Measurements from ENCODE around the gene SNX11. TPM values are rescaled to one million over a fixed set of nuclear protein-coding genes. Genes with fewer than 3 reads are reported as not detected.
A peak's percentile ranks its signal among the peaks of the same experiment; 100 is the strongest.

The SNX11 gene
- total and polyA plus RNA-seq, 9 of the 15 experiments (the other 6 are each of a cell fraction or from before 2014, with no cell fraction given): 12.4 to 24.0 (median 16.8) TPM

DNA sequence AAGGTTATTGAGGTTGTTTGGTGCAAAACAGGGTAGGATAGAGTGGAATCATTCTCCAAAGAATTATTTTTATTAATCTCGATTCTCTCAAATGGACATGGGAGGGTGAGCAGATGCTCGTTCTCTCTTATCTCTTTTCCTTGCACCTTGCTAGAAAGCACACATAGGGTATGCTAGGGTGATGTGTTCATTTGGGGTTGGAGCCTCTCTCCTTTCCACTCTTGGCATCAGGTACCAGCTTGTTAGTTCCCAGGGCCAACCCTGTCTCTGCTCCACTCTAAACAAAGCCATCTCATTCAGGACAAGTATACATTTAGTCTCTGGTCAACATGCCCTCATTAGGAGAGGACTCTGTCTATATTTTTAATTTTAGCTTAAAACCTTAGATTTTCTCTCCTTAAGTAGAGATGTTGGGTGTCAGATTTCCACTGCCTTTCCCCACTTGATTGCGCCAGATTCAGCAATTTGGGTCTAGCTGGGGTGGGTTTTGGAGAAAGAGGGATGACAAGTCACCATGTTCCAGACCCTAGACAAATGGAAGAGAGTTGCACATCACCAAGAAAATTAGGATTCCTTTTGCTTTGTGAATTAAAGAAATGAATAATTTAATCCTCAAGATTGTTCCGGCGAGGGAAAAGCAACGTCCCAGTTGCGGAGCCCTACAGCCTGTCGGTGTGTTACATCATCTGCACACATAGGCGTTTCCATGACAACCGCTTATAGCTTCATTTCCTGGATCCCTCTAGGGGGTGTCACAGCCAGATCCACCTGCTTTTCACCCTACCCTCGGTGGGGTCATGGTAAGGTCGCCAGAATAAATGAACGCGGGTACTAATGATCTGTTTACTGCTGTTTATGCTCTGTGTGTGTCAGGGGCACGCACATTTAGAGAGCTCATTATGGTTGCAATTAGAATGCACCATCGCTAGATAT, 41.6 kb downstream of the SNX11 start (continued):
- no peak for TF ChIP-seq THRAP3 (IDR thresholded peaks at IDR 0.05; ENCODE audit: borderline replicate concordance)
- TF ChIP-seq TRIM24 (IDR thresholded peaks at IDR 0.05): peak; percentile 49 to 55; a peak in 2 of 4 replicates
- no peak for TF ChIP-seq SP2 (IDR thresholded peaks at IDR 0.05; ENCODE audit: extremely low read depth, low read depth, low read length, poor library complexity, severe bottlenecking)
- peak; percentile 91; the same call in 1 of the 2 replicates for TF ChIP-seq BMI1 (IDR thresholded peaks at IDR 0.05; ENCODE audit: low read length)
- no peak for TF ChIP-seq SMAD2 (IDR thresholded peaks at IDR 0.05; ENCODE audit: low read depth, low read length)
- TF ChIP-seq, protein P1, sequence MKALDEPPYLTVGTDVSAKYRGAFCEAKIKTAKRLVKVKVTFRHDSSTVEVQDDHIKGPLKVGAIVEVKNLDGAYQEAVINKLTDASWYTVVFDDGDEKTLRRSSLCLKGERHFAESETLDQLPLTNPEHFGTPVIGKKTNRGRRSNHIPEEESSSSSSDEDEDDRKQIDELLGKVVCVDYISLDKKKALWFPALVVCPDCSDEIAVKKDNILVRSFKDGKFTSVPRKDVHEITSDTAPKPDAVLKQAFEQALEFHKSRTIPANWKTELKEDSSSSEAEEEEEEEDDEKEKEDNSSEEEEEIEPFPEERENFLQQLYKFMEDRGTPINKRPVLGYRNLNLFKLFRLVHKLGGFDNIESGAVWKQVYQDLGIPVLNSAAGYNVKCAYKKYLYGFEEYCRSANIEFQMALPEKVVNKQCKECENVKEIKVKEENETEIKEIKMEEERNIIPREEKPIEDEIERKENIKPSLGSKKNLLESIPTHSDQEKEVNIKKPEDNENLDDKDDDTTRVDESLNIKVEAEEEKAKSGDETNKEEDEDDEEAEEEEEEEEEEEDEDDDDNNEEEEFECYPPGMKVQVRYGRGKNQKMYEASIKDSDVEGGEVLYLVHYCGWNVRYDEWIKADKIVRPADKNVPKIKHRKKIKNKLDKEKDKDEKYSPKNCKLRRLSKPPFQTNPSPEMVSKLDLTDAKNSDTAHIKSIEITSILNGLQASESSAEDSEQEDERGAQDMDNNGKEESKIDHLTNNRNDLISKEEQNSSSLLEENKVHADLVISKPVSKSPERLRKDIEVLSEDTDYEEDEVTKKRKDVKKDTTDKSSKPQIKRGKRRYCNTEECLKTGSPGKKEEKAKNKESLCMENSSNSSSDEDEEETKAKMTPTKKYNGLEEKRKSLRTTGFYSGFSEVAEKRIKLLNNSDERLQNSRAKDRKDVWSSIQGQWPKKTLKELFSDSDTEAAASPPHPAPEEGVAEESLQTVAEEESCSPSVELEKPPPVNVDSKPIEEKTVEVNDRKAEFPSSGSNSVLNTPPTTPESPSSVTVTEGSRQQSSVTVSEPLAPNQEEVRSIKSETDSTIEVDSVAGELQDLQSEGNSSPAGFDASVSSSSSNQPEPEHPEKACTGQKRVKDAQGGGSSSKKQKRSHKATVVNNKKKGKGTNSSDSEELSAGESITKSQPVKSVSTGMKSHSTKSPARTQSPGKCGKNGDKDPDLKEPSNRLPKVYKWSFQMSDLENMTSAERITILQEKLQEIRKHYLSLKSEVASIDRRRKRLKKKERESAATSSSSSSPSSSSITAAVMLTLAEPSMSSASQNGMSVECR (CRISPR knock-in tag; IDR thresholded peaks at IDR 0.05): no peak
- TF ChIP-seq, protein P2, sequence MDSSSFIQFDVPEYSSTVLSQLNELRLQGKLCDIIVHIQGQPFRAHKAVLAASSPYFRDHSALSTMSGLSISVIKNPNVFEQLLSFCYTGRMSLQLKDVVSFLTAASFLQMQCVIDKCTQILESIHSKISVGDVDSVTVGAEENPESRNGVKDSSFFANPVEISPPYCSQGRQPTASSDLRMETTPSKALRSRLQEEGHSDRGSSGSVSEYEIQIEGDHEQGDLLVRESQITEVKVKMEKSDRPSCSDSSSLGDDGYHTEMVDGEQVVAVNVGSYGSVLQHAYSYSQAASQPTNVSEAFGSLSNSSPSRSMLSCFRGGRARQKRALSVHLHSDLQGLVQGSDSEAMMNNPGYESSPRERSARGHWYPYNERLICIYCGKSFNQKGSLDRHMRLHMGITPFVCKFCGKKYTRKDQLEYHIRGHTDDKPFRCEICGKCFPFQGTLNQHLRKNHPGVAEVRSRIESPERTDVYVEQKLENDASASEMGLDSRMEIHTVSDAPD (CRISPR knock-in tag; IDR thresholded peaks at IDR 0.05): no peak
- no peak for TF ChIP-seq NCOA4 (IDR thresholded peaks at IDR 0.05; ENCODE audit: partially characterized antibody)
- no peak for TF ChIP-seq POLR3G (IDR thresholded peaks at IDR 0.05; ENCODE audit: extremely low read depth, insufficient read length, insufficient replicate concordance)
- TF ChIP-seq ETV6 (IDR thresholded peaks at IDR 0.05; ENCODE audit: borderline replicate concordance in 1 of 2, low read depth in 2 of 2, low read length in 1 of 2): no peak
- no peak for TF ChIP-seq ETV6 (CRISPR knock-in tag; IDR thresholded peaks at IDR 0.05; ENCODE audit: borderline replicate concordance)
- no peak for TF ChIP-seq KLF10 (CRISPR knock-in tag; IDR thresholded peaks at IDR 0.05)
- no peak for TF ChIP-seq BRCA1 (IDR thresholded peaks at IDR 0.05)
- TF ChIP-seq BRCA1 (CRISPR knock-in tag; IDR thresholded peaks at IDR 0.05): no peak
- no peak for TF ChIP-seq NFYB (IDR thresholded peaks at IDR 0.05; ENCODE audit: extremely low read depth, insufficient read length)
- TF ChIP-seq GATAD2B (IDR thresholded peaks at IDR 0.05; ENCODE audit: borderline replicate concordance): no peak
- no peak for TF ChIP-seq NCOA1 (IDR thresholded peaks at IDR 0.05; ENCODE audit: low read depth)
- no peak for TF ChIP-seq MXI1 (IDR thresholded peaks at IDR 0.05; ENCODE audit: low read depth, low read length)
- no peak for TF ChIP-seq ZNF696 (CRISPR knock-in tag; conservative IDR thresholded peaks at IDR 0.05)
- no peak for TF ChIP-seq CGGBP1 (CRISPR knock-in tag; IDR thresholded peaks at IDR 0.05)
- no peak for TF ChIP-seq ZNF23 (CRISPR knock-in tag; IDR thresholded peaks at IDR 0.05)
- TF ChIP-seq VEZF1 (CRISPR knock-in tag; IDR thresholded peaks at IDR 0.05): 0 out of 2 replicates have a peak, but pooled peaks have one; percentile 32

Data from K562 (cell line).